ENCODE measurements around the gene PACSIN2. TPM values are rescaled to one million over a fixed set of nuclear protein-coding genes. Genes with fewer than 3 reads are reported as not detected.
"Not testable (repeated sequence)": the region's sequence is repeated elsewhere in the genome, so short reads cannot be mapped to it uniquely, and the experiment has no call there.

PACSIN2 gene
- total RNA-seq, 2 experiments from 2014 or later: 33.5 to 35.7 TPM

DNA sequence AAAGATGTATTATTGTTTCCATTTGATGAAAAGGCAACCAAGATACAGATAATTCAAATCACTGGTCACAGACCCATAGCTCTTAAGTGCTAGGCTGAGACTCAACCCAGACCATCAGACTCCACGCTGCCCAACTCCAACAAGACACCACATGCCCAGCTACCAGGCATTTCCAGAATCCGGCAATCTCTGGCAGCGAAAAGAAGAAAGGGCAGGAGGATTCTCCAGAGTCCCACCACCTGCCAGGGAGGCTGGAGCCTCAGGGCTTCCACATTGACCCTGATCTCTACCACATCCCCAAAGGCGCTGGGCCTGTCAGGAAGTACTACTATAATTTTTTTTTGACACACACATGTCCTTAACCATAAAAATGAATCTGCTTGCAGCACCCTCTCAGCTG, 96.4 kb downstream of the PACSIN2 start:
- POLR2A ChIA-PET: interaction anchor here (1.1 kb wide), 1 partner anchor 97 kb away, joined by 6 read pairs; the partner anchor contains the start of gene PACSIN2
- Mint-ChIP-seq H3K36me3 (ENCODE audit: low read depth) (peaks cover 2% of the 10 kb centered on the region), H3K9me3 (no peaks in the 10 kb centered on the region), H3K27ac (no peak overlapping the region), H3K4me3 (no peak overlapping the region), H3K4me1 (ENCODE audit: low read depth) (peaks cover 29% of the 10 kb centered on the region), H3K27me3 (no peaks in the 10 kb centered on the region)
- DNase-seq (no peak), ATAC-seq (no peak)
- CTCF ChIA-PET: interaction anchor here (0.8 to 2.0 kb wide), 5 partner anchors 10 to 115 kb away, joined by 3 to 5 read pairs (median 3); no protein-coding TSS in a partner anchor
- intact Hi-C loops (cut with micrococcal nuclease): no loop called here
- TF ChIP-seq CTCF (IDR thresholded peaks at IDR 0.05): no peak

DNA sequence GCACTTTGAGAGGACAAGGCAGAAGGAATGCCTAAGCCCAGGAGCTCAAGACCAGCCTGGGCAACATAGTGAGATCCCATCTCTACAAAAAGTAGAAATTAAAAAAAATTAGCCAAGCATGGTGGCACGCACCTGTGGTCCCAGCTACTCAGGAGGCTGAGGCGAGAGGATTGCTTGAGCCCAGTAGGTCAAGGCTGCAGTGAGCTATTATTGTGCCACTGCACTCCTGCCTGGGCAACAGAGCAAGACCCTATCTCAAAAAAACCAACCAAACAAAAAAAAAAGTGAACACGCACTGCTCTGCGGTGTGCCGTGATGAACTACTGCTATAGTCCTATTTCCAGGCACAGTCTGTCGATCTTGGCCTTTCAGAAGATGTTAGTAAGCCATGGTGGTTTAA, 97.6 kb downstream of the PACSIN2 start:
- CTCF ChIA-PET: interaction anchor here (2.0 kb wide), 1 partner anchor 116 kb away, joined by 5 read pairs; no protein-coding TSS in a partner anchor
- DNase-seq; H3K4me3 Mint-ChIP-seq; ATAC-seq; H3K27ac Mint-ChIP-seq; H3K36me3 Mint-ChIP-seq (ENCODE audit: low read depth); H3K9me3 Mint-ChIP-seq; intact Hi-C loops (cut with micrococcal nuclease); POLR2A ChIA-PET; H3K27me3 Mint-ChIP-seq: not testable (repeated sequence)
- H3K4me1 Mint-ChIP-seq (ENCODE audit: low read depth): peaks cover 19% of the 10 kb centered on the region

- no peak overlapping the region for H3K4me3 Mint-ChIP-seq
- no peak for DNase-seq
- intact Hi-C loops (cut with micrococcal nuclease): no loop called here
- H3K36me3 Mint-ChIP-seq (ENCODE audit: low read depth): peaks cover 2% of the 10 kb centered on the region
- ChIA-PET CTCF (interaction anchor here (1.0 to 2.2 kb wide), 3 partner anchors 14 to 144 kb away, joined by 3 to 6 read pairs (median 5); no protein-coding TSS in a partner anchor), POLR2A (no interaction called here)
- ATAC-seq: no peak
- no peak overlapping the region for H3K27ac Mint-ChIP-seq
- TF ChIP-seq CTCF (IDR thresholded peaks at IDR 0.05): no peak
- no peaks in the 10 kb centered on the region for H3K27me3 Mint-ChIP-seq
- peaks cover 11% of the 10 kb centered on the region for H3K4me1 Mint-ChIP-seq (ENCODE audit: low read depth)
- no peaks in the 10 kb centered on the region for H3K9me3 Mint-ChIP-seq
Measured at GRCh38 chr22:42915980-42916765, 98.8 kb downstream of the PACSIN2 start.

- no peak for TF ChIP-seq CTCF (IDR thresholded peaks at IDR 0.05)
- no peak for DNase-seq
- Mint-ChIP-seq H3K4me1 (ENCODE audit: low read depth) (peaks cover 8% of the 10 kb centered on the region), H3K4me3 (no peak overlapping the region), H3K27me3 (no peaks in the 10 kb centered on the region), H3K27ac (no peak overlapping the region), H3K36me3 (ENCODE audit: low read depth) (no peaks in the 10 kb centered on the region), H3K9me3 (no peaks in the 10 kb centered on the region)
- ChIA-PET POLR2A (no interaction called here), CTCF (interaction anchor here (0.8 to 2.4 kb wide), 3 partner anchors 12 to 119 kb away, joined by 3 to 7 read pairs (median 6); no protein-coding TSS in a partner anchor)
- ATAC-seq: no peak
- intact Hi-C loops (cut with micrococcal nuclease): no loop called here
Measured at GRCh38 chr22:42914511-42915076, 100.4 kb downstream of the PACSIN2 start.

GRCh38 chr22:42913874-42914510, 101.0 kb downstream of the PACSIN2 start:
- CTCF ChIA-PET: interaction anchor here (0.9 to 2.4 kb wide), 2 partner anchors 12 to 133 kb away, joined by 3 to 7 read pairs; no protein-coding TSS in a partner anchor
- Mint-ChIP-seq H3K36me3 (ENCODE audit: low read depth) (no peaks in the 10 kb centered on the region), H3K4me1 (ENCODE audit: low read depth) (peaks cover 4% of the 10 kb centered on the region), H3K4me3 (no peak overlapping the region), H3K9me3 (no peaks in the 10 kb centered on the region), H3K27me3 (no peaks in the 10 kb centered on the region), H3K27ac (no peak overlapping the region)
- intact Hi-C loops (cut with micrococcal nuclease): no loop called here
- TF ChIP-seq CTCF (IDR thresholded peaks at IDR 0.05): no peak
- POLR2A ChIA-PET: no interaction called here
- ATAC-seq: no peak
- no peak for DNase-seq
